ENCODE measurements around the gene KLRK1.
"Not testable (repeated sequence)": the region's sequence is repeated elsewhere in the genome, so short reads cannot be mapped to it uniquely, and the experiment has no call there.

Gene KLRK1

DNA sequence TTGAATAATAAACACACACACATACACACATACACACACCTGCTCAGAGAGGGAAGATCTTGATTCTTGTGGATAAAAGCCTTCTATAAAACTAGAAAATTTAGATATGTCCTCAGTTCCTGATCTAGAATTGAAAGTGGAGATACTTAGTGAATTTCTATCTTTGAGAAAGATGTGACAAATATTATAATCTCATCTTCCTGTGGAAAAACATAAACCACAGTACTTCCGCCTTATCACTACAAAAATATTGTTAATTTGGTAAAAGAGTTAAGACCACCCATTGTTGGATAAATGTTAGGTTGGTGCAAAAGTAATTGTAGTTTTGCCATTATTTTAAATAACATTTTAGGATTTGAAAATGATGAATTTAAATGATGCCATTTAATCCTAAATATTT, at the start of gene KLRK1:
Gene KLRK1, minus strand, starts transcription at position 138 of the 400 bp plus-strand sequence. CDS start 1,231 bp downstream, outside the sequence.
- no peak for DNase-seq (ENCODE audit: low spot score)

GRCh38 chr12:10437601-10438000, 47.8 kb upstream of the KLRK1 start:
- DNase-seq (ENCODE audit: low spot score) = not testable (repeated sequence)

- not testable (repeated sequence) for DNase-seq (ENCODE audit: low spot score)
These were observed 46.0 kb upstream of the KLRK1 start, which contains the start of gene KLRC2 for GRCh38 chr12:10435816-10436215. KLRC2 (minus strand) TSS chr12:10436010; CDS start chr12:10435986, 24 bp downstream.

GRCh38 chr12:10430623-10431022, 40.8 kb upstream of the KLRK1 start:
- not testable (repeated sequence) for DNase-seq (ENCODE audit: low spot score)

- DNase-seq (ENCODE audit: low spot score) = not testable (repeated sequence)
These were observed 36.1 kb upstream of the KLRK1 start for GRCh38 chr12:10425938-10426337.

DNA sequence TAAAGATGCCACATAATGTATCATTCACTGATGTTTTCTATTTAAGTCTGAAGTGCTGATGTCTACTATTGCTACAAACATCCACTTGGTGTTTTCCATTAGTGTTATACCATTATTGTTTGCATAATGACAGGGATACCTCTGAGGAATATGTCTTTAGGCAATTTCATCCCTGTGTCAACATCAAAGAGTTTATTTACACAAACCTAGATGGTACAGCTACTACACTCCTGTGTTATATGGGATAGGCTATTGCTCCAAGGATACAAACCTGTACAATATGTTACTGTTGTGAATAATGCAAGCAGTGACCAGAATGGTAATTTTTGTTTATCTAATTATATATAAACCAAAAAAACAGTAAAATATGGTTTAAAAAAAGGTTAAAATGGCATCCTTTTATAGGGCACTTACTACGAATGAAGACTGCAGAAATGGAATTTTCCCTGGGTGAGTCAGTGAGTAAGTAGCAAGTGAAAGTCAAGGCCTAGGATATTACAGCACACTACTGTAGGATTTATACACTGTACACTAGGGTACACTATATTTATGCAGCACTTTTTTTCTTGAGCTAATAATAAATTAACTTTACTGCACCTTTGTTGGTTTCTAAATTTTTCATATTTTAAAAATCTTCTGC, 34.5 kb upstream of the KLRK1 start:
- not testable (repeated sequence) for DNase-seq (ENCODE audit: low spot score)

GRCh38 chr12:10422159-10422558, 32.3 kb upstream of the KLRK1 start:
- not testable (repeated sequence) for DNase-seq (ENCODE audit: low spot score)

DNA sequence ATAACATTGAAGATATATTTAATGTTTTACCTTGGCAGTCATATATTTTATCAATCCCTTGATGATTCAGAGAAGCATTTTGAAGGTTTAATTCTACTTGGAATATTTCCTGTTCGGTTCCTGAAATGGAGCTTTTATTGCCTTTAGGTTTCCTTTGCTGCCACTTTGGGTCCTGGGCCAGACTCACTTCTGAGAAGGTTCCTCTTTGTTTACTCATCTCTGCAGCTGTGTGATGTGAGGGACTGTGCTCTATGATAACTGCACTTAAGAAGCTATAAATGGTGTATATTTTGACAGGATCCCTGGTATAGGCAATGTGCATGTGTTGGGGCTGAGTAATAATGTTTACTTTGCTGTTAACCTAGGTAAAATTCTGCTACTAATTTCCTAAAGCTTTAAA, 30.5 kb upstream of the KLRK1 start, which contains the start of gene KLRC3:
Gene KLRC3, minus strand, starts transcription at position 262 of the 400 bp plus-strand sequence. Its CDS starts 45 bp downstream, at position 217.
- not testable (repeated sequence) for DNase-seq (ENCODE audit: low spot score)

DNA sequence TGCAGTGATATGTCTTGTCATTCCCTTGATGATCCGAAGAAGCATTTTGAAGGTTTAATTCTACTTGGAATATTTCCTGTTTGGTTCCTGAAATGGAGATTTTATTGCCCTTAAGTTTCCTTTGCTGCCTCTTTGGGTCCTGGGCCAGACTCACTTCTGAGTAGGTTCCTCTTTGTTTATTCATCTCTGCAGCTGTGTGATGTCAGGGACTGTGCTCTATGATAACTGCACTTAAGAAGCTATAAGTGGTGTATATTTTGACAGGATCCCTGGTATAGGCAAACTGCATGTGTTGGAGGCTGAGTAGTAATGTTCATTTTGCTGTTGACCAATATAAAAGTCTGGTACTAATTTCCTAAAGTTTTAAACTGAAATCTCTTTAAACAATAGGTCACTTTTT, 19.6 kb upstream of the KLRK1 start, which contains the start of gene KLRC4:
Gene KLRC4, minus strand, starts transcription at position 366 of the 400 bp plus-strand sequence. Its CDS starts 182 bp downstream, at position 184.
- DNase-seq (ENCODE audit: low spot score) = no peak

- DNase-seq (ENCODE audit: low spot score) = no peak
These were observed 19.0 kb upstream of the KLRK1 start for GRCh38 chr12:10408842-10409241.

DNA sequence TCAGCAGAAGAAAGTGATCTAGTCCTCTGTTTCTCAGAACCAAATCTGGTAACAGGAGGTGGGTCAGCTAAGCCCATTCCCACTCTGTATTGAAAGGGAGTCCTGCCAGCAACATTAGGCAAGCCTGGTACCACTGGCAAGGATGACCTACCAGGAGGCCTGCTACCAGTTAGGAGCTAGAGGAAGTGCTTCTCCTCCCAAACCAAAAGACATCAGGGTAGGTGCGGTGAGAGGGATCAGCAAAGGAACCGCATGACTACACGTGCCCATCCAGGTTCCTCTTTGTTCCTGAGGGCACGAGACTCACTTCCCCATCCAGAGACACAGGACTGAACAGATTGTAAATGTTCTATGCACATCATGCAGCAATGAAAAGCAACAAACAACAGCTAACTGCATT, 16.9 kb upstream of the KLRK1 start:
- no peak for DNase-seq (ENCODE audit: low spot score)

DNA sequence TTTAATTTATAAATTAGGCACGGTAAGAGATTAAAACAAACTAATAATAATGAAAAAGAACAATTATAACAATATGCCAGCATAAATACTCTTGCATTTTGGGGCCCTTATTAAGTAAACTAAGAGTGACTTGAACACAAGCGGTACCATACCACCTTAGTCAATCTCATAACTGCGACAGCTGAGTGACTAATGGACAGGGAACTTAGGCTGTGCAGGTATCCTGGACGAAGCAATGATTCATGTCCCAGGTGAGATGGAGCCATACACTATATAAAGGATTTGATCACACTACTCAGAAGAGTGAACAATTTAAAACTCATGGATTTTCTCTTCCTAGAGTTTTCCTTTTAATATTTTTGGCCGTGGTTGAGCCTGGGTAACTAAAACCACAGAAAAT, 15.5 kb upstream of the KLRK1 start:
- no peak for DNase-seq (ENCODE audit: low spot score)

GRCh38 chr12:10404798-10405197, 15.0 kb upstream of the KLRK1 start:
- no peak for DNase-seq (ENCODE audit: low spot score)

DNA sequence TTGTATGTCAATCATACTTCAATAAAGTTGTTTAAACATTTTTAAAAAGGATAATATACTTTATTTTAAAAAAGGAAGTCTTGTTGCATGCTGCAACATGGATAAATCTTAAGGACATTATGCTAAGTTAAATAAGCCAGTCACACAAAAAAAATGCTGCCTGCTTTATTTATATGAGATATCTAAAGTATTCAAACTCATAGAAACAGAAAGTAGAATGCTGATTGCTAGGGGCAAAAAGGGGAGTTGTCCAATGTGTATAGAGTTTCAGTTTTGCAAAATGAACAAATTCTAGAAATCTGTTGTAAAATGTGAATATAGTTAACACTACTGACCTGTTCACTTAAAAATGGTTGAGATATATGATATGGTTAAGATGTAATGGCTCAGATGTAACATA, 11.0 kb upstream of the KLRK1 start:
- DNase-seq (ENCODE audit: low spot score) = no peak

GRCh38 chr12:10398168-10398567, 8.3 kb upstream of the KLRK1 start:
- no peak for DNase-seq (ENCODE audit: low spot score)

GRCh38 chr12:10397296-10397695, 7.5 kb upstream of the KLRK1 start:
- no peak for DNase-seq (ENCODE audit: low spot score)

DNA sequence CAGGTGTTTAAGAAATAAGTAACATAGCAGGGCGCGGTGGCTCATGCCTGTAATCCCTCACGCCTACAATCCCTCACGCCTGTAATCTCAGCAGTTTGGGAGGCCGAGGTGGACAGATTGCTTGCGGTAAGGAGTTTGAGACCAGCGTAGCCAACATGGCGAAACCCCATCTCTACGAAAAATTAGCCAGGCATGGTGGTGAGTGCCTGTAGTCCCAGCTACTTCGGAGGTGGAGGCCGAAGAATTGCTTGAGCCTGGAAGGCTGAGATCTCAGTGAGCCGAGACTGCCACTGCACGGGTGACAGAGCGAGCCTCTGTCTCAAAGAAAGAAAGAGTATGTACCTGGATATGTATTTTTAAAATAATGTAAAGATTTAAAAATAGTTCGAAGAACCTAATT, 6.3 kb upstream of the KLRK1 start:
- DNase-seq (ENCODE audit: low spot score) = not testable (repeated sequence)

DNA sequence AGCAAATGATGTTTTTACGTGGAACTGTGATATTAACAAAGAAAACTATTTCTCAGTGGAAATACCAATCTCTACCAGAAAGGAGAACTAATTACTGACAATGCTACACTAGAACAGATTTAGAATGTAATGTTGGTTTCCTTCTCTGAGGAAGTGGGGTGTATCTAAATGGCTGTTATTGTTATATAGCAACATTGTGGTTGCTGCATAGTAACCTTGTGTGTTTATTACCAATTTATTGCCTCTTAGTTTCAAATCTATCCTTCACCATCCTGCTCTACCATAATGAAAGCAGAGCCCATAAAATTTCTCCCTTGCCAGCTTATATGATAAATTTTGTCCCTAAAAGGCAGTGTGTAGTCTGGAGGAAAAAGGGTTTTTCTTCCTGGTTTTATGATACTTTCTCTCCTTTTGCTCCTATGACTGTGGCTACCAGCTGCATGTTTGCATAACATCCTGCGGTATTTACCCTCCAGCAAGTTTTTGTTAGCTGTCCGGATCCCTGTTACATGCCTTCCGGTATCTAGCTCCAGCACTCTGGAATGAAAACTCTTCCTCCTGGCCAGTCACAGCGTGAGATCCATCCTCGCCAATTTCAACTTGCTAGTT, 5.7 kb upstream of the KLRK1 start:
- peak; percentile 21 for DNase-seq (ENCODE audit: low spot score)

DNA sequence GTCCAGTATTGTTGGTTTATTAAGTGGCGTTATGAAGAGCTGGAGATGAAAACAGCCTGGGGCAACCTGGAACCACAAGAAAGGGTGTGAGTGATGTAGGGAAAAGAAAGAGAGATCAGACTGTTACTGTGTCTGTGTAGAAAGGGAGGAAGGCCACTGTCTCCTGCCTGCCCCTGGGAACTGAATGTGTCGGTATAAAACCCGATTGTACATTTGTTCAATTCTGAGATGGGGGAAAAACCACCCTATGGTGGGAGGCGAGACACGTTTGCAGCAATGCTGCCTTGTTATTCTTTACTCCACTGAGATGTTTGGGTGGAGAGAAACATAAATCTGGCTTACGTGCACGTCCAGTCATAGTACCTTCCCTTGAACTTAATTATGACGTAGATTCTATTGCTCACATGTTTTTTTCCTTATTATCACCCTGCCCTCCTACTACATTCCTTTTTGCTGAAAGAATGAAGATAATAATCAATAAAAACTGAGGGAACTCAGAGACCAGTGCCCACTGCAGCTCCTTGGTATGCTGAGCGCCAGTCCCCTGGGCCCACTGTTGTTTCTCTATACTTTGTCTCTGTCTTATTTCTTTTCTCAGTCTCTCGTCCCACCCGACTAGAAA, 4.8 kb upstream of the KLRK1 start:
- not testable (repeated sequence) for DNase-seq (ENCODE audit: low spot score)

GRCh38 chr12:10393291-10393690, 3.5 kb upstream of the KLRK1 start:
- DNase-seq (ENCODE audit: low spot score) = no peak

DNA sequence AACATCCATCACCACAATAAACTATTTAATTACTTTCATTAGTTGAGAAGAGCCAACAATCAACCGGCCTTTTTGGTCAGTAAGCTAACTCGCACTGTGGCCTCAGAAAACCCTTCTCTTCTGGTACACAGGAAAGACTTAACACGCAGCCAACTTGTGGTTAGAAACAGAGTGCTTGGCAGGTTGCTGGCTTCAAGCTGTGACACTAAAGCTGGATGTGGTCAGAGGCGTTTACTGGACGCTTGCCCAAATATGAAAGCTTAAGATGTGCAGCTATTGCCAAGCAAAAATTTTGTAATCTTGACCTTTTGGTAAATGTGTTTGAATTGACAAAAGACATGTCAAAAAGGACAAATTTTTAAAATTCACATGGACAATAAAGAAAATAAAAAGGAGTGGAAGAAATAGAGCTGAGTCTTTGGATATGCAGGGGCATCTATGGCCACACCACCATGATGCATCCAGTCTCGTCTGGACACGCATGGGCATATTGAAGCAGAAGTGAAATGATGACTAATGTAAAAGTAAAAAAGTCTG, 2.6 kb upstream of the KLRK1 start:
- DNase-seq (ENCODE audit: low spot score) = peak; percentile 5

DNA sequence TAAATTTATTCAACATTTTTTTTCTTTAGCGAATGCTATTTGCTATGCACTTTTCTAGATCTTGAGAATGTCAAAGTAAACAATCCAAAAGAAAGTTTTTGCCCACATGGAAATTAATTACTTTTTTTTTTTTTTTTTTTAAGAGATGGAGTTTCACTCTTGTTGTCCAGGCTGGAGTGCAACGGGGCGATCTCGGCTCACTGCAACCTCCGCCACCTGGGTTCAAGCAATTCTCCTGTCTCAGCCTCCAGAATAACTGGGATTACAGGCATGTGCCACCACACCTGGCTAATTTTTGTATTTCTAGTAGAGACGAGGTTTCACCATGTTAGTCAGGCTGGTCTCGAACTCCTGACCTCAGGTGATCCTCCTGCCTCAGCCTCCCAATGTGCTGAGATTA, 1.1 kb upstream of the KLRK1 start:
- not testable (repeated sequence) for DNase-seq (ENCODE audit: low spot score)
